ENCODE results near the gene LRCH1. TPM values are rescaled to one million over a fixed set of nuclear protein-coding genes. Genes with fewer than 3 reads are reported as not detected.

Gene LRCH1
- polyA plus RNA-seq, 1 donor, result 37.8 TPM

DNA sequence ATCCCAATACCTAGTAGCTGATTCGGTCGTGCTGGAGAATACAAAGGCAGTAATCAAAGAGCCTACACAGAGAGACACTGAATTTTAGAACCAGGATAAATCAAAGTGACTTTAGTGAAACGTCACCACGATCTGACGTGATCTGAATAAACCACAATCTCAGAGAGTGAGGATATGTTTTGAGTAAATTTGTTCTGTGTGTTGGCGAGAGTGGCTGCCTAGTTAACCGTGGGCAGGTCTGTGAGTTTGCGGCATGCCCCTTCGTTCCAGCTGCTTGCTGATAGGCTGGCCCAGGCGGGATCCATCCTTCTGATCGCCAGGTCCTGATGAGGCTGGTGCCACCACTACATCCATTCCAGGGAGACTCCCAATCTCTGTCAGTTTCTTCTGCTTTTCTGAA is 40.4 kb downstream of the LRCH1 start:
- DNase-seq, result no peak

DNA sequence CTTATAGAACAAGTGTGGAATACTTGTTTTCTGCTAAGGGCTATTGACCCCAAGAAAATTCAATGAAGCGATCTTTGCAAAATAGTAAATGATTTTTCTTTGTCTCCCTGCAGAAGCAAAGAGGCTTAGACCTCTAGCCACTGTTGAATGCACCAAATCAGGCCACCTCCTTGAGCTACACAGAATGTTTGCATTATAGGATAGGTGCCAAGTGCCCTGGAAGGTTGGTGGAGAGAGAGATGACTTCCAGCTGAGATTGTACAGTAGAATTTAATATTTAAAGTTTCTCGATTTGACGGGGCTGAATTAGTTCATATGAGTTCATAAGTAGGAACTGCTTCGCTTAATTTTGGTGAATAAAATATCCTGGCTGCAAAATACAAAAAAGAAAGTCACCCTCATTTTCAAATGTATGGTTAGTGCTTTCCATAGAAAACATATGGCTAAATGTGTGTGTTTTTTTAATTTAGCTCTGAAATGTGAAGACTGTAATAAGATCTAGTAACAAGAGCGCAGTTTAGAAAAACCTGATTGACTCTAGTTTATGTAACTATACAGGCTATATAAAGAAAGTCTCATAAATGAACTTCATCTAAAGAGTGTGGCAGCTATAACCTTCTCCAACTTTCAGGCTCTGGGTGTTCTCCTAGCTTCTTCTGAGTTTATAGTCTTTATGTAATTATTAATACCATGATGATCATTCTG is 41.6 kb downstream of the LRCH1 start:
- no peak for DNase-seq

DNA sequence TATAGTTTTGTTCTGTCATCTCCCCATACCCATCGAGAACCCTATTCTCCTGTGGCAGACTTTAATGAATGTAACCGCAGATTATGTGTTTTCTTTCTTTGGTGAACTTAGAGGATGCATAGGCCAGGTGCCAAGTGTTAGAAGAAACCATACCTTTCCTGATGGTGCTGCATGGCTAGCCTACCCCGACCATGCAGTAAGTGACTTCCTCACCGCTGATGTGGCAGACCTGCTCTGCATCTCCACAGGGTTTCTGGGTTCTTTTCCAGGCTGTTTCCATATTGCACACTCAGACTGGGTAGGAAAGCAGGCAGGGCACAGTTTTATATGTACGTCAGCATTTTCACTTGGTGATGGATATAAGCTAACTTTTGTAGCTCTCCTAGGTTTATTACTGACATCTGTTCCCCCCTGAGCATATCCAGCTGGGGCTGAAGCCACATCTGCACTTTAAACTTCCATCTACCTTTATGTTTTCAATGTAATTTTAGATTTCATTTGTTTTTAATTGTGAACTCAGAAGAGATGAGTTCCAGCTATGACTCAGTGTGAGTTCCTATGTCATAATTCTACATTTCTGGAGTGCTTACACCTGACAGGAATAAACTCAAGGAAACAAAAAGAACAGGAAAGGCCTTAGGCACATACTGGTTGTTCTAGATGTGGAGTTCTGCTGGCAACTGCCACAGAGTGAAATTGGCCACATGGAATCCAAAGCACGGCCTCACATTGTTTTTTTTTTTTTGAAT is 42.3 kb downstream of the LRCH1 start:
- no peak for DNase-seq

DNA sequence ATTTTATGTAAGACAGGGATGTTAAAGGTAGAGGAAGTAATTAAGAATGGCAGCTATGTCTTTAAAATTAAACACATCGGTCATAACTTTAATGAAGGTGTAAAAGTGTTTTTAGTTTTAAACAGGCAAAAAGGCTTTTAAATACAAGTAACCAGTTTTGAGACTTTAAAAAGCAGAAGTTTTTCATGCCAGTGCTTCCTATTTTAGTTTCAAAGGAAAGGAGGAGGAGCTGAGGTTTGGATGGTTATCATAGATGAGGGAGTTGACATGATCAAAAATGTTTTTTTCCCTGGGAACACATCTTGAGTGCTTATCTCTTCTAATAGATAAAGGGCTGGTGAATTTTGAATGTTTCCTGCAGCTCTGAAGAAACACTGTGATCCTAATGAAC is 42.9 kb downstream of the LRCH1 start:
- no peak for DNase-seq

DNA sequence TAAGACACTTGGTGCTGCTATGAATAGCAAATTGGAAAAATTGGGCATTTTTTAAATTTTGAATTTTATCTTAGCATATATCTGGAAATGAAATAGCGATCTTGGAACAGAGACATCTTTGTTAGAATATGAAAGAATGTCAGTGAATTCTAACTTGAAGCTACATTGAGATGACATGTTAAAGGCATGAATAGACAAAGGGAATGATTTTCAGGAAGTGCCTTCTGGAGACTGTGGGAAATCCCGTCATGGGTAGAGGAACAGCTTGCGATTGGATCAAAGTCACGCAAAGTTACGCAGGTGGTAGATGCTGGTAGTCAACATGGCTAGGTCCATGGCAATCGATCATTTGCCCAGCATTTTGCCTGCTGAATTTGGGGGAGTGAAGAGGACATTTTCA is 43.5 kb downstream of the LRCH1 start:
- DNase-seq, result no peak

DNA sequence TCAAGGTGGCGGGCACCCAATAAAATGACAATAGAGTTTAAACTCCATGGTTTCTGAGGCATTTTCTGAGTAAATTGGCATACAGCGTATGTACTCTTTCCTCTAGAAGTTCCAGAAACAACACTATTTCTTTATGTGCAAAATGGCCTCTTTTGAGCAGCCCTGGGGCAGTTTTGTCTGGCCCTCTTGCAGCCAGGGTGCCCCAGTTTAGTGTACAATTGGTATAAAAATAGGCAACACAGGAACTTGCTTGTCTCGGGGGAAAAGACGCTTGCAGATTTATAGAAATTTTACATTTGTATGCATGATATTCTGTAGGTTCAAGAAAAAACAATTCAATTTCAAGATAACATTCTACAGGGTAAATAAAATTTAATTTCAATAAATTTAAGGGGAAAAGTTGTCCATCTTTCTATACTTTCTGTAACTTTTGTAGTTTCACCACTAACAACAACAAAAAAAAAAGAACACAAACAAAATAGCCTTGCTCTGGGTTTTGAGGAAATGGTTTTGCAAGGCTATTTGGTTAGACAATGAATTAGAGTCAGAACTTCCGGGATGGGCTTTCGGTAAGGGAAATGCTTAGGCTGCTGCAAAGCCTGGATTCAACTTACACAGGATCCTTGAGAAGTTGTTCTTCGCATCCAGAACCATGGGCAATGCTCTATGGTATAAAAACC is 45.3 kb downstream of the LRCH1 start:
- DNase-seq, result no peak

DNA sequence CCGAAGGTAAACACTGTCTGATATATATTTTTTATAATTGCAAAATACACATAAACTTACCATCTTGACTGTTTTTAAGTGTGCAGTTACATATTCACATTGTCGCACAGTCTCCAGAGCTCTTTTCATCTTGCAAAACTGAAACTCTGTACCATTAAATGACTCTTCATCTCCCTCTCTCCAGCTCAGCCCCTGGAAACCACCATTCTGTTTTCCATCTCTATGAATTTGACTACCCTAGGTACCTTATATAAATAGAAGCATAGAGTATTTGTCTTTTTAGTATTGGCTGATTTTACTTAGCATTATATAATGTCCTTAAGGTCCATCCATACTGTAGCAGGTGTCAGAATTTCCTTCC is 45.8 kb downstream of the LRCH1 start:
- no peak for DNase-seq

DNA sequence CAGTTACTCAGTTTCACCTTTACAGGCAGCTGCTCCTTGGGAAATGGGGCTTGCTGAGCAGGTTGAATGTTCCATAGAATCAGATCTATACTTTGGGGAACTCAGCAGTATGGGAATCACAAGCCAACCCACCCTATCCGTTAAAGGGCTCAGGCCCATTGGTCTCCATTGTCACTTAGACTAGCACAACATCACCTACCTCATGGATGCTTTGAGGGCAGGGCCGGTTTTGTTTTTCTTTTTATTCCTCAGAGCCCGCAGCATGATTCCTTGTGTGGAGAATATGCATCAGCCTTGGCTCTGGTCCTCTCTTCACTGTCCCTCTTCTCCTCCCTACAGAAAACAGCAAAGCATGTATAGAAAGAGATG is 48.0 kb downstream of the LRCH1 start:
- DNase-seq, result no peak

DNA sequence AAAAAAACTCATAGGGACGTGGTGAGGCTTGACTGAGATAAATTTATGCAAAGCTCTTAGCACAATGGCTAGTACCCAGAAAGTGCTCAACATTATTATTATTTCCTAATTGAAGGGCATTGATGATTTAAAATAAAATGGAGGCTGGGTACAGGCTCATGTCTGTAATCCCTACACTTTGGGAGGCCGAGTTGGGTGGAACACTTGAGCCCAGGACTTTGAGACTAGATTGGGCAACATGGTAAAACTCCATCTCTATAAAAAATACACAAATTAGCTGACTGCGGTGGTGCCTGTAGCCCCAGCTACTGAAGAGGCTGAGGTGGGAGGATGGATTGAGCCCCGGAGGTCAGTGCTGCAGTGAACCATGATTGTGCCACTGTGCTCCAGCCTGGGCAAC is 49.6 kb downstream of the LRCH1 start:
- no peak for DNase-seq

DNA sequence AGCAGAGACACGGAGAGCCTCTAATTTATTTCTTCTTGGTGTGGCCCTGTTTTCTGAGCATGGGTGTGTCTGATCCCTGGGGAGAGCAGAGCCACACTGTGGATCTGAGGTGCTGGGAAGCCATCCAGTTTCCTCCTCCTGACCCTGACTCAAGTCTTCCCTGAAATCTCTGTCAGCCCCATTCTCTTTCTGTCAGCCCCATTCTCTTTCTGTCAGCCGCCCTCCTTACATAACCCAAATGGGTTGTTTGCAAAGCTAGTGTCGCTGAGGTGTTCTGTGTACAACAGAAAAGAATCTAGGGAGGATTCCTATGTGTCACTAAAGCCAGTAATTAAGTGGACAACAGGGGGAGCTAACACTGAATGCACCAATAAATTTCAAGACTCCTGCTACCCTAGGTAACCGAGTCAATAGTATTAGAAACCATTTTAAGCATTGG is 50.2 kb downstream of the LRCH1 start:
- DNase-seq, result no peak

DNA sequence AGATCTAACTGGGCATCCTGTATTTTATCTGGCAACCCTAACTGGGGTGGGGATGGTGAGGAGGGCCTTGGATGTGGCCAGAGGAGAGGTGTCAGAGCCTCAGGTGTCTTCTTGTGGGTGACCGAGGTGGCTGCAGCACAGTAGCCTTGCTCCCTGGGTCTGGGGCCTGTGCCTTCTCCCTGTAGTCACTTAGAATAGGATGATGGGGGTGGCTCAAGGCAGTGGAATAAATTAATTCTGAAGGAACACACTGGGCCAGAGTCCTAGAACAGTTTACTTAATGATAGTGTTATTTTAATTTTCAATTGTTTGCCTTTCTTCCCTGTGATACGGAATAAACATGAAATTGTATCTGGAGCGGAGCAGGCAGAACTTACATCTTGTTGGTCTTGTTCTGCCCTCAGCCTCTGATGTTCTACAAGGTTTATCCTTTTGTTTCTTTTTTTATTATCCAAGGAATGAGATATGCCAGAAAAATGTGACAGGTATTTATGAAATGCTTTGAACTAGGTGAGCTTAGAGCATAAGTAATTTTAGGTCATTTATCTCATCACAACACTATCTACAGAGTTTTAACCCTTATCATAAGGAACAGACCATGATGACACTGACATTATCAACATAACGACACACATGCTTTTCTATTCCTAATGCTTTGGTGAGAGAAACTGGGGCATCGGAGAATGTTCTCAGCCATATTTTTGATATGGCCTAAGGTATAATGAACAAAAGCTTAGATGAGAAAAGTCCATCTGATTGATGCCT is 51.4 kb downstream of the LRCH1 start:
- no peak for DNase-seq

DNA sequence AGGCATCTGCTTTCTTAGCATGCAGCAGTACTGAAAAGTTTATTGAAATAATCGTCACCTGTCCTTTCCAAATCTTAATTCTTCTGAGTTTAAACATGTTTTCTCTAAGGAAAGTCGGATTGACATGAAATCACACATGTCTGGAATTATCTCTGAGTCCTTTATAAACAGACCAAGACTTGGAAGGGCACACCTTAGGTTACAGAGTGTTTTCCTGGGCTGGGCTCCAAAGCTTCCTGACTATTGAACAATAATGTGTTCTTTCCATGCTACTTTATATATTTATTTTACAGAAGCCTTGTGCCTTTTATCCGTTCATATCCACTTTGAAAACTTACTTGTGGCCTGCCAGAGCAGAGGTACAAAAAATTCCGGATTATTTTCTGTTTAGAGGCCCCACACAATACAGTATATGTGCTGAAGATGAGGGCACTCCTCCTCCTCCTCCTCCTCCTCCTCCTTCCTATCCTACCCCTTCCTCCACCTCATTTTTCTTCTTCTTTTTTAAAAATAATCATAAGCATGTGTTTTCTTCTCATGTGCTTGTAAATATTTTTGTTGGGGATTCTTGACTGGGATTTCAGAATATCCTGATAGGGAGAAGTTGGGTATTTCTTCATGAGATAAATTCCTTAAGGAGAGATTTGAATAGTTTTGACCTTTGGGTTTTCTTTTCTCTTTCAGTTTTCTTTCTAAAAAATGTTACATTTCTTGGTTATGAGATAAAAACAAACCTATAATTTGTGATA is 52.3 kb downstream of the LRCH1 start:
- no peak for DNase-seq

DNA sequence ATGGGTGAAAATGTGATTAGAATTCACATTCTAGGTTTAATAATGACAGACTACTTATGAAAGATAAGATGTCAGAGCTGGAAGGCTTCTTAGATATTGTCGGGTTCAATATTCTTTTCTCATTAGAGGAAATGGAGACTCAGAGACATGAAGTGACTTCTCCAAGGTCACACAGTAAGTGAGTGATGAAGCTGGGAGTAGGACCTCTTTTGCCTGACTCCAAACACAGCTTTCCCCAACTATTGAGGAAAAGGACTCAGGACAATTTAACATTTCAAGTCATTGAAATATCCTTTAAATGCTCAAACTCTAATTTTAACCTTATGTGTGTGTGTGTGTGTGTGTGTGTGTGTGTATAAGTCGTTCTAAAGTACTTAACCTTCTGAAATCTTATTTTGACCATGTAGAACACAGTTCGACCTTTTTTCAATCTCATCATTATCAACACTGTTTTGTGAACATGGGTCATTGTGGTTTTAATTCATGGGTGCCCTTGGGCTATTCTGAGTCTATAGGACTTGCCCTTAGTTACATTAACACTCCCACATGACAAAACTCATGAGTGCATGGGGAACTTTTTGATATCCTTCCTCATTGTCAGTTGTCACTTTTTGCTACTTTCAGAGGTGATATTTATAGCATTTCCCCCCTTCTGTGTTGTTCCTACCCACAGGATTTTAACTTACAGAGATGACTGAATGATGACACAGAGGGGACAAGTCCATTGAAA is 53.0 kb downstream of the LRCH1 start:
- no peak for DNase-seq

DNA sequence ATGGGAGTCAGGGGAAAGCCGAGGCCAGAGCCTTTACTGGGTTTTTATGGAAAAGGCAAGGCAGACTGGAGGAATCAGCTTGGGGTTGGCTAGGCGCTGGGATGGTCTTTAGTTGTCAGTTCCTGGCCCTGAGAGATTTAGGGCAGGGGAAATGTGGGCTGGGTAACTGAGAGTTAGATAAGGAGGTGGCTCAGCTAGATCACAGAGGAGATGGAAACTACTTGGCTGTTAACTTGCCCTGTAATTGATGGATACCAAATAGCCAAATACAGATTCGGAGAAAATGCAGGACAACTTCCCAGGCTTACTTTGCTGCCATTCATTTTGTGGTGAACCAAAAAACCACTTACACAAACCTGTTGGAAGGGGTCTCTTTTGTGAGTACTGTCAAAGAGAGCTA is 54.0 kb downstream of the LRCH1 start:
- DNase-seq, result no peak

DNA sequence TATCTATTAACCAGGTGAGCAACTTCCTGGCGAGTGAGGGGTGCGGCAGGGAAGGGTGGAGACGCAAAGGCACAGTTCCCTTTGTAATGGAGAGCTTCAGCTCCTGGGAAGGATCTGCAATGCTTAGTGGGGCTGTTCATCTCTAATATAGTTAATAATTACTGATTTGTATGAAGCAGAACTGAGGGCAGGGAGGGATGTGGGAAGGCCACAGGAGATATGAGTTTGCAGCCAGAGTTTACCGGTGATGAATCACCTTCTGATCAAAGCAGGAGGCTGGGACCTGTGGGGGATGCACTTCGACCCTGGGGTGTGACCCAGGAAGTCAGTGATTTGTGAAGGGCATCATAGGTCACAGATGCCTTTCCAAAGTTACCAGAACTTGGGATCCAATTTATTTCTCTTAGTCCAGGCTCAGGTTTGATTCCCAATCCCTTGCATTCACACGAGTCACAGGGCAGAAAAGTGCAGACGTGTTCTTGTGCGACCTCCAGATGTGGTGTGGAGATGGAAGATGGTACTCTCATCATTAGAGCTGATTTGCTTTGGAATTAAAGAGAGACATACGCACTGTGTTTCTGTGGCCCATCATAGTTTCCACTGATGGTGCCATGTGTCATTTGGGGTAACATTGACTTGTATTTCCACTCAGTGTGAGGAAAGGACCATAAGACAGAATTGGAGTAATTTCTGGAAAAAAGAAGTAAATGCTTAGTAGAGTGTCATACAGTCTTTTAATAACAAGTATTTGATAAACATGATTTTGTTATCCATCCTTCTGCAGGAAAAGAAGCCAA is 55.0 kb downstream of the LRCH1 start:
- DNase-seq, result no peak

DNA sequence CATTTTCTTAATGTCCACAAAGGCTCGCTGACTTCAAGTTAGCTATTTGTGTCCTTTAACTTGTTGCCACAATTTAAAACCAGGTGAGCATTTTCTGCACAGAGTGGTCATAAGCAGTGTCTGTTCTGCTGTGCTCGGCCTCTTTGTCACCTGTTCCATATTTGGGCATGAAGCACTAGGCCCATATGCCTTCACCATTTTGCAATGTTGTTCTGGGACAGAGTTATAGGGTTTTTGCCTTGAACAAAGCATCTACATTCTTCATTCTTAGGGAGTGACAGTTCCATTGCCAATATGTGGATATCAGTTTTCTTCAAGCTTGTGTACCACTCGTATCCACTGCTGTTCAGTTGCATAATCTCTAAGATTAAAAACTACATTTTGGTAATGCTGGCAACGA is 56.1 kb downstream of the LRCH1 start:
- DNase-seq, result no peak

DNA sequence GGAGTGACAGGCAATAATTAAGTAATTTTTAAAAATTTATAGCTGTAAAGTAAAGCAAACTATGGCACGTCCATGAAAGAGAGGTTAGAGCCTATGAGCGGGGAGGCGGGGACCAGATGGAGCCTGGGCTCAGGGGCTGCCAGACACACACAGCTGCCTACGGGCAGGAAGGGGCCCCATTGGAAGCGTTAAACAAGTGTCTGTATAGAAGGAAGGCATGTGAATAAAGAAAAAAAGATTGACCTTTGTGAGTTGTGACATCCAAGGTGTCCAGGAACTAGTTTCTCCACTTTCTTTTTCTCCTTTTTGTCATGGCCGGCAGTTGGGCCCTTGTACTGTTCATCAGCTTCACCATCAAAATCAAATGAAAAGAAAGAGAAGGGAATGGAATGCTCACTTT is 56.8 kb downstream of the LRCH1 start:
- no peak for DNase-seq

DNA sequence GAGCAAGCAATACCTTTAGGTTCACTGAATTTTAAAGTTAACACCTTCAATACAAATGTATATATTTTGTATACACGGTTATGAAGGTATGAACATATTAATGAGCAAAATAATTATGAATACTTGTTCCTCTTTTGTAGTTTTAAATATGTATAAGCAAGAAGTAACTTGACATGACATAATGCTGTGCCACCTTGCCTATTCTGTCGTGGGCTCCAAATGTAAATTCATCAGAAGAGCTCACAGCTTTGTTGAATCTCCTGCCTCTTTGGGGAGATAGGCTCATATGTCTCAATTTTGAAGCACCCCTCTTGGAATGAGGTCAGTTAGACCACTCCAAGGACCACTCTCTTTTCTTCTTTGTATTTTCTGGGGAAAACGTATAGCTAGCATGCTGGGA is 59.3 kb downstream of the LRCH1 start:
- no peak for DNase-seq

DNA sequence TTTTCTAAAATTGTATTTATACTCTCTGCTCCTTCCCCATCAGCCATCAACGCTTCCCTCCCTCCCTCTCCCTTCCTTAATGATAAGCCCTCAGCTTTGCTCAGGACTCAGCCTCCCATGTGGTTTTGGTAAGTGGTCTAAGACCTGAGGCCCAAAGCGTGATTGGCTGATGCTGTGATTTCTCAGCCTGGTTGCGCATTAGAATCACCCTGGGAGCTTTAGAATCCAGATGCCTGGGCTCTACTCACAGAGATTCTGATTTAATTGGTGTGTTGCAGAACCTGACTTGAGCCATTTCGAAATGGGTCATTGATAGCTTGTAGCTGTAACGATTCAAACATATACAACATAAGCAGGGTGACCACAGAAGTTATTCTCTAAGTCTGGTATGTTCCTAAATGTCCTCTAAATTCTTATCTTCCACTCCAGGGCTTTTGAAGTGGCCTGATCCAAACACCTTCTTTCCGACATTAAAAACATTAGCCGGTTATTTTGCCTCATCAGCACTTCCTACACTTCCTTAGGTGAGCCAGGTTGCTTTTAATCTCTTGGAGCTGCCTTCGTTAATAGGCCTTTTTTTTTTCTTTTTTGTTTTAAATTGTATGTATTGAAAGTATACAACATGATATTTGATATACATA is 60.6 kb downstream of the LRCH1 start:
- DNase-seq, result no peak

DNA sequence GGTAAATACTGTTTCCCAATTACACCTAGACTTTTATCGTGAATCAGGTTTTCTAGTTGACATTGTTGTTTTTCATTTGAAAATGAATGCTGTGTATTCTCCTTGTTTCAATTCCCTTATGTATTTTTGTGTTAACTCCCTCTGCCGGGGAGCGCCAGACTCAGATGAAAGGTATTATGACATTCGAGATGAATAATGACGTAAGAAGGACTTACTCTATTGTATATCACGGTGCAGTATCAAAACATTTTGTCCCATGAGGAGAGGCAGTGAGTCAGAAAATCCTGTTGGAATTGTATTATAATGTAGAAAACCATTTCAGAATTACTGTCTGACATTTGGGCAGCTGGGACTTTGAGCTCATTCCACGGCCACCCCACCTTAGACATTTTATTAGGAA is 61.6 kb downstream of the LRCH1 start:
- no peak for DNase-seq

Measured in left kidney (tissue), 2 donors.